Occipital lobe (tissue), 2 donors: ENCODE measurements around the gene C22orf15. TPM values are rescaled to one million over a fixed set of nuclear protein-coding genes. Genes with fewer than 3 reads are reported as not detected.

ENCODE experiments used
- DNase-seq: peaks from one replicate; lab custom pipeline; 2025; lab: John Stamatoyannopoulos, UW
- total RNA-seq: library from RNA; depleted of rRNA; stranded (reverse); fragments of >200 nt; gene quantifications from one replicate; pipeline ENCODE4 v1.2.3, GENCODE V29; 2014

C22orf15 gene
- total RNA-seq, 1 donor from 2014 or later, result not detected

DNA sequence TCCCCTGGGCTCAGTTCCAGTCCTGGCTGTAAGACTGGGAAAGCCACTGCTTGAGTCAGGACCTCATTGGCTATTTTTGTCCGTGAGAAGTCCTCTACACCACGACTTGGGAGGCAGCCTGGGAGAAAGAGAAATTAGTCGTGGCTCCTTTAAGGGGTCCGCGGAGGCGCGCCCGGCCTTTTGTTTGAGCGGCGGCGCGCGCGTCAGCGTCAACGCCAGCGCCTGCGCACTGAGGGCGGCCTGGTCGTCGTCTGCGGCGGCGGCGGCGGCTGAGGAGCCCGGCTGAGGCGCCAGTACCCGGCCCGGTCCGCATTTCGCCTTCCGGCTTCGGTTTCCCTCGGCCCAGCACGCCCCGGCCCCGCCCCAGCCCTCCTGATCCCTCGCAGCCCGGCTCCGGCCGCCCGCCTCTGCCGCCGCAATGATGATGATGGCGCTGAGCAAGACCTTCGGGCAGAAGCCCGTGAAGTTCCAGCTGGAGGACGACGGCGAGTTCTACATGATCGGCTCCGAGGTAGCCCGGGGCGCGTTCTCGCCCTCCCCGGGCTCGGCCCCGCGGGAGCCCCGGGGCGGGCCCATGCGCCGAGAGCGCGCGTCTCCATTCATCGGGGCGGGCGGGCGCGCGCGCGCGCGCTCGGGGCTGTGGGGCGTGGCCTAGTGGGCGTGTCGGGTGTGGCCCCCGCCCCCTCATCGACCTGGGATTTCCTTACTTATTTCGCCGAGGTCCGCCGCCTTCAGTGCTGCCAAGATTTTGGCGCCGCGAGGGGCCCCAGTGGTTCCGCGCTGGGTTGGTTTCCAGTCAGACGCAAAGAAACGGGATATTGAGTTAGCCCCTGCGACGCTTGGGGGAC, 24.2 kb downstream of the C22orf15 start, which contains the start of gene SMARCB1:
TSS of gene SMARCB1 (plus strand) at position 215 of the 848 bp plus-strand sequence. CDS start at position 419, 204 bp downstream.
- peak; percentile 67 for DNase-seq

DNA sequence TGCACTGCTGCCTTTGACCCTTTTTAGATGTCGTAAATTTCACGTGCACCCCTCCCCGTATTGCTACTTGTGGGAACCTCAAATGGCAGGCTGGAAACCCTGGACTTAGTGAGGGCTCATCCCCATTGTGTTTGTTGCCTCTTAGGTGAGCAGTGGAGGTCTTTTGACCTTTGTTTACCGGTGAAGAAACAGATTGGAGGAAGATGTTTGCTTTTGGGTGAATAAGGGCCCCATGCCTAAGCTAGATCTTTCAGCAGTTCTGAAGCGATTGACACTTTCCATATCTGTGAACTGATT, 24.8 kb downstream of the C22orf15 start:
- no peak for DNase-seq

DNA sequence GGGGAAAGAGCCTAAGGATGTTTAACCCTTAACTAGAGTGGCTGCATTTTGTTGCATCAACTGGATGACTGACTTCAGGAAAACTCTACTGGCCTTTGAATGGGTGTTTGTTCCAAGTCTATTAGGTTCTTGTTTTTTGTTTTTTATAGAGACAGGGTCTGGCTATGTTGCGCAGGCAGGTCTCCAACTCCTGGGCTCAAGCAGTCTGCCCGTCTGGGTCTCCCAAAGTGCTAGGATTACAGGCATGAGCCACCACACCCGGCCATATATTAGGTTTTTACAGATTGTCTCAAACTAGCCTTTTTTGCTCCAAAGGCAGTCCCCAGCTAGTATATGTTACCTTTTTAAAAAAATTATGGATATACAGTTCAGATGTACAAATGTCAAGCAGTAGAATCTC, 25.1 kb downstream of the C22orf15 start:
- DNase-seq, result no peak

DNA sequence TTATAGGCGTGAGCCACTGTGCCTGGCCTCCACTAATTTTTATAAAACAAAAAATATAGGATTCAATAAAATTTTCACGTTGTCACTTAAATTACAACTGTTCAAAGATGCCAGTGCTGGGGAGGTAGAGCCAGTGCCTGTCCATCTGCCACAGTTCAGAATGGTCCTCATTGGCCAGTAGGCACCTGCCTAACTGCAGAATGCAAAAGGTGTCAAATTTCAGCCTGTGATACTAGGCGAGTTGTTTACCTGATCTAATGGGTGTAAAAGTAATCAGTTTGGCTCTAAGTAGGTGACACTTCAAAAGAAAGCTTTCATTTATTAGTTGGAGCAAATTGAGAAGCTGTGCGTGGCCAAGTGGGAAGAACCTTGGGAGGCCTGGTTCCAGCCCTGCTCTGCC, 26.3 kb downstream of the C22orf15 start:
- DNase-seq, result no peak

DNA sequence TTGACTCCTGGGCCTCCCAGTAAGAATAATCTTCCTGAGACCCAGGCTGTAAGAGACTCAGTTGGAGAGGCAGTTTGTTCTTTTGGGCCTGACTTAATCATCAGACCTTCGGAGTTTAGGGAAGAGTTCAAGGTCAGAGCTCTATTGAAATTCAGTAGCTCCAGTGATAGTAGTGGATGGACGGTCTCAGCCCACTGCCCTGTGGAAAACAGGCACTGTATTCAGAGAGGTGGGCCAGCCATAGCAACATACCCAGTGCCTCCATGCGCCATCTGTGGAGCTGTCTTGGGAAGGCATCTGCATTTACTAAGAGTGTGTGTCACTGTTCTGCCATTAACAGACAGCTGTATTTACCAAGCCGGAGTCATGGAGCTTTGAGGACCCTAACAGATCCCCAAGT, 26.8 kb downstream of the C22orf15 start:
- no peak for DNase-seq

DNA sequence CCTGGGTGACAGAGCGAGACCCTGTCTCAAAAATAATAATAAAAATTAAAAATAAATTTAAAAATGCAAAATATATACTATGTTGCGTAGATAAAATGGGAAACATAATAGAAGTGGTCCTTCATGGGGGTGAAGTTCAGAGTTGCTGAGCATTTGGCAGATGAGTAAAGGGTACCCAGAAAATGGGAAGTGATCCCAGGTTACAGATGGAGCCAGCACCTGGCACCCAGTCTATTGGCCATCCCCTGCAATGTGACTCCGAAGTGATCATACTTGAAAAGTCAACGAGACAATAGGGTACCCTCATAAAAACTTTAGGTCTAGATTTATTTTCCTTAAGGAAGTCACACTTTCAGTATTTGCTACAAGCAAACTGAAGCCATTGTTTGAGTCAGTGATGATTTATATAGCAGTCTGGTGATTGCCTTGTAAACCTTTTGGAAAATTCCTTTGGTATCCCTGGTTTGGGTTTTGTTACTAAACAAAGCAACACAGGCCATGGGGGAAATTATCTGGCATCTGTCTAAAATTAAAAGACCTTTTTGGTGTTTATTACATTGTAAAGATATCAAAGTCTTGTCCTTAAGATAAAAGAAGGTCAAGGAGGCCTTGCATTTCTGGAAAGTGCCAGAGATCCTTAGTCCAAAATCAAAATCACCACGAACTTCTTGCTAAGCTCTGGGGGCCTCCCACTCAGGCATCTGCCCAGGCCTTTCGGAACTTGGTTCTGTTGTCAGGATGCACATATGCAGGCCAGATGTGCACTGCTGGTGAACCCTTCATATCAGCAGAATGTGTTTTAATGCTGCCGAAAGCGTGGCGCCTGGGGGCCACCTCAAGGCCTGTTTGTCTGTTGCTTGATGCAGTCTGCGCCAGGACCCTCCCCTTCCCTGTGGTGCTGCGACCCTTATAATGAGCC, 28.3 kb downstream of the C22orf15 start:
- DNase-seq, result no peak

DNA sequence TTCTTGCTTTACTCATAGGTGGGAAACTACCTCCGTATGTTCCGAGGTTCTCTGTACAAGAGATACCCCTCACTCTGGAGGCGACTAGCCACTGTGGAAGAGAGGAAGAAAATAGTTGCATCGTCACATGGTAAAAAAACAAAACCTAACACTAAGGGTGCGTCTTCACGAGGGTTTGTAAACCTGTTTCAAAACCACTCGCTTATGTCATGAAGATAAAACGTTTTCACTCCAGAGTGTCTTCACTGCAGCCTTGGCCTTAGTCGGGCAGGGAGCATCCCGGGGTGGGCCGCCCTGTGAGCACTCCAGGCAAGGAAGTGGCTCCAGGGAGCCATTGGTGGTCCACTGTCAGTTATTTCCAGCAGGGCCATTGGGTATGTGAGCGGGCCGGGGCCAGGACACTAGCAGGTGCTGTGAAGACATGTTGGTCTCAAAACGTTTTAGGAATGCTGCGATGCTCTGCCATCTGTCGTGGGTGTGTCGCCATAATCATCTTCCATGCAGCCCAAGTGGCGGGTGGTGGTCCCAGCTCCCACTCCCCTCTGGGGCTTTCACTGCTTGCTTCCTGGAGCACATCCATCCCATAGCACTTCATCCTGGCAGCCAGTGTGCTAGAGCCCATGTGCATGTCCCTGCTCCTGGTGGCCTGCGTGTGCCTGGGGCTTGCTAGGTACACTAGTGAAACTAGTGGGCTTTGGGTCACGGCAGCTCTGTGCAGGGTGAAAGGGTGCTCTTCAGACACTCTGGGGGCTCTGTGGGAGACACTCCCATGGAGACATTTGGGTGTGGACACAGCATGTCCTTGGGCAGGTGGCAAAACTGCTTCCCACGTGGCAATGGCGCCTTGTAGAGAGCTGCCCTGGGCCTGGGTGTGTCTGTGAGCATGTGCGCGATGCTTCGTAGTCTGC, 29.2 kb downstream of the C22orf15 start:
- no peak for DNase-seq

DNA sequence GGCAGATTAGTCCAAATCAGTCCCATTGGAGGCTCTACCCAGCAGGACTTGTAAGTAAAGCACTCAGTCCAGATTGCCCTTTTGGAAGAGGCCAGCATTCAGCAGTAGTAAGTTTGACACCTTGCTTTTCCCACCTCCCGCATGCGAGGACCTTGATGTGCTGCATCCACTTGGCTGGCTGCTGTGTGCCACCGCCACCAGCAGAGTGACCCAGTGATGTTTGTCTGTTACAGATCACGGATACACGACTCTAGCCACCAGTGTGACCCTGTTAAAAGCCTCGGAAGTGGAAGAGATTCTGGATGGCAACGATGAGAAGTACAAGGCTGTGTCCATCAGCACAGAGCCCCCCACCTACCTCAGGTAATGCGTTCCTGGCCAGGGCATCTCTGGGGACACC, 30.5 kb downstream of the C22orf15 start:
- no peak for DNase-seq

DNA sequence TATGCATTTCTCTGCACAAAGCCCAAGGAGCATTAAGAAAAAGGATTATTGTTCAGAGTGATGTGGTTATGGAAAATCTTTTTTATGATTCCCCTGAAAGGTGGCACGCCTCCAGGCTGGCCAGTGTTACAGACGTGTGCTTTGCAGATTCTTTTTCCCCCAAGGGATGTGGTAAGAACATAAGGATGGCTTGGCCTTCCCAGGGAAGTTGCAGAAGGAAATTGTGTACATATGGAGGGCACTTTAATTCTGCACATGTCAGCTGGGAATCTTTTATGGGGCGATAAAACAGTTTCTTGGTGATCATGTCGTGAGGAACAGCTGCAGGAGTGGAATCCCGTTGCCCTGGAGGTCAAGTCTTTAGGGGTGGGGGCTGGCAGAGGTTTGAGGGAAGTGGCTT, 33.7 kb downstream of the C22orf15 start:
- DNase-seq, result no peak

DNA sequence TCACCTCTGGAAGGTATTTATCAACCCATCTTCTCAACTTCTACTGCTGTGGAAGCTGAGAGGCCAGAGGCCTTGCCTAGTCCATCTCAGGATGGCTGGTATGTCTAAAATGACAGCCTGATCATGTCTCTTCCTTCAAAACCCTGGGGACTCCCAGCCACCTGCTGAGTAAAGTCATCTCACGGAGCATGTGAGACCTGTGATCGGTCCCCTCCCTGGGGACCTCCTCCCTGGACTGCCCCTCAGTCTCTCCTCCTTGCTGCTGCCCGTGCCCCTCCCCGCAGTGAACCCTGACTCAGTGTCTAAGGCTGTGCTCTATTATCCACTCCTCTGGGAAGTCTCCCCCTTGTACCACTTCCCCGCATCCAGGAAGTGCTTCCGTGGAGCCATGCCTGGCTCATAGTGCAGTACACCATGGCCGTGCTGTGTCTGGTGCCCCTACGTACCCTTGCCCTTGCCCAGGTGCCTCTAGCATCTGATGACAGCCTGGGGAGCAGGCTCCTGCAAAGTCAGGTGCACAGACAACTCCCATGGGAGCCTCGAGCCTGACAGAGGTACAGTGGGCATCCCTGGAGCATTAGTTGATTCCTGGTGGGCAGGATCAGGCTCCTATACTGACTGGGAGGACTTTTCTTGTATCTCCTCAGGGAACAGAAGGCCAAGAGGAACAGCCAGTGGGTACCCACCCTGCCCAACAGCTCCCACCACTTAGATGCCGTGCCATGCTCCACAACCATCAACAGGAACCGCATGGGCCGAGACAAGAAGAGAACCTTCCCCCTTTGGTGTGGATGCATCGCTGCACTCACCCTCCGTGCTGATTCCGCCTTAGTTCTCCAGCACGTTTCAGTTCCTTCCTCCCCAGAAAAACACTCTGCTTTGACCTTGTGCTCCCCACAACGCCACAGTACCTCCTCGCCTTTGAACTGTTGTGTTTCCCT, 37.8 kb downstream of the C22orf15 start:
- no peak for DNase-seq

DNA sequence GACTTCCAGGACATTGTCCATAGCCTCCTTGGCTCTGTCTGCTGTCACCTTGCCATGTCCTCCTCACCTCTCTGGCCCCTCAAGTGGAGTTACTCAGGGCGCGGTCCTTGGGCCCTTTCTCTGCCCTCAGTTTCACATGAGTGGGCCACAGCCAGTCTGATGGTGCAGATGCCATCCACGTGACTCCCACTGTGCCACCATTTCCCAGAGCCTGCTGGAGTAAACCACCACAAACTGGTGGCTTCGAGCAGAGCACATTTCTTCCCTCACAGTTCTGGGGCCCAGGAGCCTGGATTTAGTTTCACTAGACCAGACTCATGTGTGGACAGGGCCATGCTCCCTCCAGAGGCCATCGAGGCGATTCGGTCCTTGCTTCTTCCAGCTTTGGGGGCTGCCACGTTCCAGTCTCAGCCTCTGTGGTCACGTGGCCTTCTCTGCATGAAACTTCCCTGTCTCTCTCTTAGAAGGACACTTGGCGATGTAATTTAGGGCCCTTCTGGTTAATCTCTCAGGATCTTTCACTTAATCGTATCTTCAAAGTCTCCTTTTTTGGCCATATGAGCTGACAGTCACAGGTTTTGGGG, 38.5 kb downstream of the C22orf15 start:
- DNase-seq, result no peak

DNA sequence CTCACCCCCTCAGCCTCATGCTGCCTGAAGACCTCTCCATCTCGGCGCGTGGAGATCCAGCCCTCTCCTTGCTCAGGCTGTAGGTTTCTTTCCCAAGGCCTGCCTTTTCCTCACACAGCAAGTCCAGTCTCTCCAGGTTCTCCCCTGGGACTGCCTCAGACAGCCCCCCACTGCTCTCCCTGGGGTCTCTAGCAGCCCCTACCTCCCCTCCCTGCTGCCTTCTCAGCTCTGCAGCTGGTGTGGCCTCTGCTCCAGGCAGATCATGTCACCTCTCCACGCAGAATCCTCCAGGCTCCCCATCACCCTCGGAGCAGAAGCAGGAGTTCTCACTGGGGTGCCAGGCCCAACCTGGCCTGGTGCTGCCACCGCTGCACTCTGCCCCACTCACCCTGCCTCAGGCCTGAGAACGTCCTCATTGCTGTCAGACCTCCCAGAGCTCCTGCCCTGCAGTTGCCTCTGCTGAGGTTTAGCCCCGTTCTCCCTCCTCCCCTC, 39.1 kb downstream of the C22orf15 start:
- DNase-seq, result no peak

DNA sequence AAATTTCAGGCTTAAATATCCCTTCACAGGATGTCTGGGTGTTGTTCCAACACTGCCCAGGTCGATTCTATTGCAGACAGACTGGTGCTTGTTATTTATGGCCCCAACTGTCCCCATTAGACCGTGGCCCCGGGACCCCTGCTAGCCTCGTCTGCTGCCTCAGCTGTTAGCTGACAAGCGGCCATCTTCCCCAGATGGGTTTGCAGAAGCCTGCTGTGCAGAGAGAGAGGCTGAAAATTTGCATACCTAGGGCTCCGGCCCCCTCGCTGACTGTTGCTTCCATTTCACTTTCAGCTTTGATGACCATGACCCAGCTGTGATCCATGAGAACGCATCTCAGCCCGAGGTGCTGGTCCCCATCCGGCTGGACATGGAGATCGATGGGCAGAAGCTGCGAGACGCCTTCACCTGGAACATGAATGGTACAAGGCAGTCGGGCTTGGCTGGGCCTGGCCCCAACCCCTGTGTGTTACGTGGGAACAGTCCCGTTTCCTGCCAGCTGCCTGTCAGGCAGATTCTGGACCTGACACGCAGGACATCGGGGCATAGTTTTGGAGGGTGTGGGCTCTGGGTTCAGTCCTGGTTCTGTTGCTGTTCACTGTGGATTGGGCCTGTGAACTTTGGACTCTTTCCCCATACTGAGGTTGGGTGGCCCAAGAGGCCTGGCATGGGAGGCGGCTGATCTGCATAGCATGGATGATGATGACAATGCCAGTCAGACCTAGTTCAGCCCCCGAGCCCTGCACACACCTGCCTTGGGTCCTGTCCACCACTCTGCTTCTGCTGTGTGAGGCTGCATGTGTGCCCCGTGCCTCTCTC, 40.4 kb downstream of the C22orf15 start:
- no peak for DNase-seq

DNA sequence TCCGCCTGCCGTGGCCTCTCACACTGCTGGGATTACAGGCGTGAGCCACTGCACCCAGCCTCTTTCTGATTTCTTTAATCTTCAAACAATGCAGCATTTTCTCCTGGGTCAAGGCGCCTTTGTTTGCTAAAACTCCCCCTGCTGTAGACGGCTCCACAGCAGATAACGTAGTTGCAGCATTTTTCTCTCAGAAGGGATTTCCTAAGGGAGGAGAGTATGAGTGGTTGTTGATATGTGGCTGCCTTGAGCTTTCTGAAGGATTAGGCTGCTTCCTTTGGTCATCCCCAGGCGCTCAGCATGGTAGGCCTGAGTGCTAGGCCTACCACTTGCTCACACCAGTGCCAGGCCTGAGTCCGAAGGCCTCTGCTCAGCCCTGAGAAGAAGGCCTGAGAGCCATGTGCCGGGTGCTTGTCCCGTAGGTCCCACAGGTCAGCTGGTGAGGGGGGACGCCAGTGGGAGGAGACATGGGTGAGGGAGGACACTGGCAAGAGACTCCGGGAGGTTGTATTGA, 42.0 kb downstream of the C22orf15 start:
- no peak for DNase-seq

DNA sequence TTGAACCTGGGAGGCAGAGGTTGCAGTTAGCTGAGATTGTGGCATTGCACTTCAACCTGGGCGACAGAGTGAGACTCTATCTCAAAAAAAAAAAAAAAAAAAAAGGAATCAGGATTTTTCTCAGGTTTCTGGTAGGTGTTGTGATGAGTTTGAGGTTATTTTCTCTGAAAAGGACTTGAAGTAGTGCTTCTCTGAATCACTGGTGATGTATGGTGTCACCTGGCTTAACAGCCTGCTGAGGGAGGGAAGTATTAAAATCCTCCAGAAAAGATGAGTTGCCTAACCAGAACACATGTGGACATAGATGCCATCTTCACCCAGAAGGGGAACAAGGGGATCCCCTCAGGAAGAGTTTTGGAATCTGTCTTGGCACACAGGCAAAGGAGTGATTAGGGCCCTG, 44.0 kb downstream of the C22orf15 start:
- DNase-seq, result no peak

DNA sequence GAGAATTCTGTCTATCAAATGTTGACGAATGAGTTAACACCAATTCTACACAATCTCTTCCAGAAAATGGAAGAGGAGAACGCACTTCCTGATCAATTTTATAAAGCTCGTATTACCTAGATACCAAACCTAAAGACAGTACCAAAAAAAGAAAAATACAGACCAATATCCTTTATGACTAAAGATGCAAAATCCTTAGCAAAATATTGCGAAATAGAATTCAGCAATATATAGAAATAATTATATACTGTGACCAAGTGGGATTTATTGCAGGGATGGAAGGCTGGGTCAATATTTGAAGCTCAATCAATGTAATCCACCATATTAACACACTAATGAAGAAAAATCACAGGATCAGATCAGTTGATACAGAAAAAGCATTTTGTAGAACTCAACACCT, 49.6 kb downstream of the C22orf15 start:
- no peak for DNase-seq
